H1 (cell line): ENCODE measurements around the gene SLC1A4. TPM values are rescaled to one million over a fixed set of nuclear protein-coding genes. Genes with fewer than 3 reads are reported as not detected.

Source experiments
- CTCF ChIA-PET: fragments of 300-600 bp; sonication (Branson Sonifier 250); formaldehyde crosslinking; loops from one replicate; lab custom pipeline; 2021; ENCODE audit not compliant: partially characterized antibody; lab: Charles Lee
- POLR2A ChIA-PET: fragments of 300-600 bp; sonication (Branson Sonifier 250); formaldehyde crosslinking; loops from one replicate; lab custom pipeline; 2021; ENCODE audit warnings: inconsistent platforms; ENCODE audit not compliant: partially characterized antibody; lab: Charles Lee
- DNase-seq, 2 experiments: peaks; one replicate each; pipeline versions ENCODE4 v3.0.0 to v3.0.0-alpha.2; 2010 to 2022; ENCODE audit warnings: low spot score in 2 of 2, low read depth in 1 of 2, mixed read lengths in 1 of 2
- FAIRE-seq: peaks from 2 replicates; lab custom pipeline; 2011; peaks lifted over from hg19 to GRCh38; lab: Jason Lieb, UNC
- H2AFZ ChIP-seq: 2 replicates; pipeline ENCODE4 v1.8.1; 2012; ENCODE audit warnings: low read length, inconsistent platforms
- H2AK5ac ChIP-seq: 2 replicates; pipeline ENCODE4 v1.6.1; 2013; ENCODE audit warnings: low read depth, low read length
- H2BK120ac ChIP-seq: replicated peaks from 2 replicates; pipeline ENCODE3; 2013; ENCODE audit warnings: low read depth, low read length, inconsistent platforms
- H2BK12ac ChIP-seq: 2 replicates; pipeline ENCODE4 v1.6.1; 2013; ENCODE audit warnings: low read depth, low read length
- H2BK15ac ChIP-seq: 2 replicates; pipeline ENCODE4 v1.6.1; 2013; ENCODE audit warnings: low read length
- H2BK20ac ChIP-seq: 2 replicates; pipeline ENCODE4 v1.6.1; 2013; ENCODE audit warnings: low read length
- H2BK5ac ChIP-seq: 2 replicates; pipeline ENCODE4 v1.6.1; 2013; ENCODE audit warnings: low read depth, low read length
- H3K14ac ChIP-seq: 2 replicates; pipeline ENCODE4 v1.6.1; 2013; ENCODE audit warnings: inconsistent platforms; ENCODE audit not compliant: insufficient read length
- H3K18ac ChIP-seq: 2 replicates; pipeline ENCODE4 v1.6.1; 2013; ENCODE audit warnings: low read length; ENCODE audit errors: extremely low read depth
- H3K23ac ChIP-seq: 2 replicates; pipeline ENCODE4 v1.6.1; 2013; ENCODE audit warnings: inconsistent platforms; ENCODE audit not compliant: insufficient read length
- H3K23me2 ChIP-seq: 2 replicates; pipeline ENCODE4 v1.6.1; 2013; ENCODE audit warnings: low read depth, low read length
- H3K27ac ChIP-seq: 2 replicates; pipeline ENCODE4 v1.6.1; 2011; ENCODE audit warnings: low read depth, low read length, inconsistent platforms
- H3K27me3 ChIP-seq, 4 experiments: replicated peaks in 1 of 4; 1 replicate in 1 of 4; 2 replicates in 3 of 4; pipeline versions ENCODE4 v1.6.1 to v1.8.1; 2011 to 2013; ENCODE audit warnings: low read length in 3 of 4, mild to moderate bottlenecking in 3 of 4, inconsistent platforms in 2 of 4, mixed read lengths in 2 of 4, moderate library complexity in 1 of 4; ENCODE audit not compliant: control insufficient read depth in 3 of 4, insufficient read depth in 3 of 4; ENCODE audit errors: extremely low read depth in 1 of 4
- H3K36me3 ChIP-seq, 4 experiments: 2 replicates each; pipeline versions ENCODE4 v1.6.1 to v1.8.1; 2011 to 2013; ENCODE audit warnings: mild to moderate bottlenecking in 4 of 4, low read length in 3 of 4, moderate library complexity in 2 of 4, control low read depth in 1 of 4, inconsistent platforms in 1 of 4; ENCODE audit not compliant: insufficient read depth in 4 of 4, control insufficient read depth in 2 of 4
- H3K4ac ChIP-seq: replicated peaks from 2 replicates; pipeline ENCODE3; 2013; ENCODE audit warnings: low read length, low read depth, mixed read lengths, inconsistent platforms; ENCODE audit not compliant: insufficient read length
- H3K4me1 ChIP-seq, 4 experiments: replicated peaks in 1 of 4; 1 replicate in 1 of 4; 2 replicates in 3 of 4; pipeline versions ENCODE4 v1.6.1 to v1.8.1; 2011 to 2013; ENCODE audit warnings: low read length in 3 of 4, inconsistent platforms in 2 of 4, mixed read lengths in 1 of 4; ENCODE audit not compliant: insufficient read depth in 4 of 4, control insufficient read depth in 3 of 4
- H3K4me2 ChIP-seq, 2 experiments: 2 replicates each; pipeline versions ENCODE4 v1.6.1 to v1.8.1; 2011 to 2013; ENCODE audit warnings: low read depth in 2 of 2, low read length in 2 of 2, control low read depth in 1 of 2, inconsistent platforms in 1 of 2, mild to moderate bottlenecking in 1 of 2; ENCODE audit not compliant: insufficient read depth in 1 of 2
- H3K4me3 ChIP-seq, 4 experiments: fragments of 200-600, 300-600 bp in 1 of 4; sonication (generic), shearing (Covaris generic), sonication (Bioruptor Twin) in 1 of 4; 2 replicates each; pipeline versions ENCODE4 v1.5.1 to v1.8.1; 2011 to 2016; ENCODE audit warnings: low read length in 4 of 4, low read depth in 3 of 4, control low read depth in 2 of 4, inconsistent platforms in 2 of 4, mild to moderate bottlenecking in 2 of 4, mixed read lengths in 1 of 4, moderate library complexity in 1 of 4; ENCODE audit not compliant: insufficient read depth in 2 of 4; ENCODE audit errors: extremely low read depth in 1 of 4
- H3K56ac ChIP-seq: replicated peaks from 2 replicates; pipeline ENCODE3; 2013; ENCODE audit warnings: low read depth, mild to moderate bottlenecking, mixed read lengths, low read length, inconsistent platforms; ENCODE audit not compliant: insufficient read length
- H3K79me1 ChIP-seq: 2 replicates; pipeline ENCODE4 v1.6.1; 2013; ENCODE audit warnings: low read depth, low read length, control low read depth
- H3K79me2 ChIP-seq, 2 experiments: 2 replicates each; pipeline versions ENCODE4 v1.6.1 to v1.8.1; 2012 to 2013; ENCODE audit warnings: low read length in 2 of 2, mild to moderate bottlenecking in 2 of 2, inconsistent platforms in 1 of 2; ENCODE audit not compliant: insufficient read depth in 2 of 2, control insufficient read depth in 1 of 2
- H3K9ac ChIP-seq, 4 experiments: replicated peaks in 1 of 4; 1 replicate in 1 of 4; 2 replicates in 3 of 4; pipeline versions ENCODE4 v1.6.1 to v1.8.1; 2011 to 2013; ENCODE audit warnings: low read depth in 3 of 4, low read length in 3 of 4, control low read depth in 2 of 4, mild to moderate bottlenecking in 2 of 4, moderate library complexity in 2 of 4, inconsistent platforms in 1 of 4; ENCODE audit errors: extremely low read depth in 1 of 4
- H3K9me3 ChIP-seq, 2 experiments: 2 replicates each; pipeline versions ENCODE4 v1.6.1 to v1.8.1; 2012 to 2013; ENCODE audit warnings: mild to moderate bottlenecking in 2 of 2, moderate library complexity in 2 of 2, control low read depth in 1 of 2, inconsistent platforms in 1 of 2, low read depth in 1 of 2, low read length in 1 of 2, mixed read lengths in 1 of 2; ENCODE audit not compliant: insufficient read depth in 2 of 2
- H4K20me1 ChIP-seq, 2 experiments: replicated peaks in 1 of 2; 2 replicates each; pipeline versions ENCODE3 to v1.8.1; 2011 to 2013; ENCODE audit warnings: inconsistent platforms in 2 of 2, low read length in 2 of 2, mild to moderate bottlenecking in 1 of 2; ENCODE audit not compliant: insufficient read depth in 2 of 2, control insufficient read depth in 1 of 2
- H4K5ac ChIP-seq: 2 replicates; pipeline ENCODE4 v1.6.1; 2013; ENCODE audit warnings: low read length, low read depth, mixed read lengths, inconsistent platforms; ENCODE audit not compliant: insufficient read length
- H4K8ac ChIP-seq: 2 replicates; pipeline ENCODE4 v1.8.0; 2013; ENCODE audit warnings: mild to moderate bottlenecking, moderate library complexity, low read length, inconsistent platforms; ENCODE audit not compliant: insufficient read depth; ENCODE audit errors: extremely low read depth
- H4K91ac ChIP-seq: replicated peaks from 2 replicates; pipeline ENCODE3; 2013; ENCODE audit warnings: low read length, mixed read lengths, inconsistent platforms; ENCODE audit not compliant: insufficient read length
- CREB1 ChIP-seq: IDR thresholded peaks from 2 replicates; pipeline ENCODE4 v1.6.1; 2012; ENCODE audit warnings: inconsistent platforms
- EP300 ChIP-seq, 2 experiments: IDR thresholded peaks; 1 replicate in 1 of 2; 2 replicates in 1 of 2; pipeline ENCODE4 v1.6.1; 2011 to 2012; ENCODE audit warnings: low read depth in 2 of 2, low read length in 2 of 2, mild to moderate bottlenecking in 2 of 2, borderline replicate concordance in 1 of 2, inconsistent platforms in 1 of 2, moderate library complexity in 1 of 2
- SIRT6 ChIP-seq: IDR thresholded peaks from one replicate; pipeline ENCODE4 v1.7.1; 2012; ENCODE audit warnings: low read length, inconsistent platforms
- SIX5 ChIP-seq: IDR thresholded peaks from 2 replicates; pipeline ENCODE4 v1.6.1; 2011; ENCODE audit warnings: mild to moderate bottlenecking, low read depth, low read length
- WGBS, 2 experiments: shearing (Covaris generic) in 1 of 2; methylation state at CpG; one replicate each; pipeline versions ENCODE4 v1.1.6 to v1.1.7; 2013 to 2015; ENCODE audit warnings: low lambda C conversion rate in 2 of 2, mixed read lengths in 2 of 2, inconsistent platforms in 1 of 2, low coverage in 1 of 2, missing lambda C conversion rate in 1 of 2; ENCODE audit not compliant: insufficient replicate concordance in 2 of 2, insufficient coverage in 1 of 2, insufficient read length in 1 of 2; ENCODE audit errors: extremely low coverage in 1 of 2, missing lambda C conversion rate in 1 of 2; 5-methylcytosine and 5-hydroxymethylcytosine counted together
- polyA plus RNA-seq, 7 experiments: library from polyadenylated mRNA; depleted of rRNA in 3 of 7; stranded (reverse) in 5 of 7; unstranded in 2 of 7; fragments of >200 nt in 5 of 7; fragments of 200-250 nt in 2 of 7; gene quantifications; 1 replicate in 5 of 7; 2 replicates in 1 of 7; 4 replicates in 1 of 7; pipeline versions ENCODE4 v1.2.1 to v1.2.3, GENCODE V29; 2011 to 2013; ENCODE audit warnings: missing spikeins in 2 of 7, mixed read lengths in 2 of 7
- total RNA-seq: library from RNA; stranded (reverse); fragmentation: NEBNext Ultra II Directional; extraction: Animal tissue kit (Norgen Biotek cat#: 25700); gene quantifications from 2 replicates; pipeline ENCODE4 v1.2.1, GENCODE V29; 2021

Gene SLC1A4
- total and polyA plus RNA-seq, 2 of the 8 experiments (the other 6 are each of a cell fraction or from before 2014, with no cell fraction given), result 0.44 to 0.86 TPM

DNA sequence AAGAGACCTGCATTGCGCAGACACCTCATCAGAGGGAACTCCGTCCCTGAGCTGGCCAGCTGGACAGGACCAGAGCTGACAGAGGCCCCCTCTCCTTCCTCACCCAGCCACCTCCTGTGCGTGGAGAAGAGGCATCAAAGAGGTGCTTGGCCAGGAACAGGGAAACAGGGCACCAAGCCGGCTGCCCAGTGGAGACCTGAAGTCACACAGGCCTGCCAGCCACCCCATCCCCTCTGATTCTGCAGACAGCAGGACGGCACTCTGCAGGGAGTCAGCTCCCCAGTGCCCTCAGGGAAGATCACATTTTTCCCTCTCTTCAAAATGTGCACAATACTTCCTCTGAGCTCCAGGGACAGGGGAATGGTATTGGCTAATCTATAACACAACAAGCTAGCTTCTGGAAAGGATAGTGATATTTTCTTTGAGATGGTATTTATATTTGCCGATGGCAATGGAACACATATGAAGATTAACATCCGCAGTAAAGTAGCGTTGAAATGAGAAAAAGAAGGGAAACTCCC lies 30.5 kb downstream of the SLC1A4 start:
- peaks cover 2% of the 10 kb centered on the region; the same call in 1 of the 2 replicates for H3K79me1 ChIP-seq
- H3K27me3 ChIP-seq, result no peaks in the 10 kb centered on the region
- H2BK12ac ChIP-seq, result no peak overlapping the region
- H3K23me2 ChIP-seq, result no peaks in the 10 kb centered on the region
- no peaks in the 10 kb centered on the region for H3K36me3 ChIP-seq
- no peak overlapping the region for H4K5ac ChIP-seq
- H4K20me1 ChIP-seq, result peaks cover 2 to 3% of the 10 kb centered on the region in 2 experiments
- no peak overlapping the region for H4K91ac ChIP-seq
- H3K9me3 ChIP-seq, result no peaks in the 10 kb centered on the region
- no peak overlapping the region for H2AFZ ChIP-seq
- no peaks in the 10 kb centered on the region for H3K79me2 ChIP-seq
- WGBS, 2 experiments, result 93% methylated on average over 8 of the region's 8 CpGs; no CpG with 5 or more reads in 1 of the 2 experiments
- H2BK15ac ChIP-seq, result no peak overlapping the region
- POLR2A ChIA-PET, result interaction anchor here (0.8 to 1.5 kb wide), 2 partner anchors 37 to 102 kb away, joined by 3 read pairs; partner anchors contain the start of gene CEP68
- H4K8ac ChIP-seq, result no peak overlapping the region
- H2BK5ac ChIP-seq, result no peak overlapping the region
- FAIRE-seq (no peak), DNase-seq (no peak)
- no peak overlapping the region for H3K4me3 ChIP-seq
- no peak overlapping the region for H2BK20ac ChIP-seq
- H3K56ac ChIP-seq, result no peak overlapping the region
- H2AK5ac ChIP-seq, result no peak overlapping the region
- H3K14ac ChIP-seq, result no peak overlapping the region
- no peak overlapping the region for H3K18ac ChIP-seq
- no peak overlapping the region for H2BK120ac ChIP-seq
- H3K27ac ChIP-seq, result no peak overlapping the region
- TF ChIP-seq EP300 (IDR thresholded peaks at IDR 0.05; ENCODE audit: borderline replicate concordance in 1 of 2, low read depth in 2 of 2, low read length in 2 of 2) (no peak), CREB1 (no peak), SIRT6 (no peak), SIX5 (no peak)
- no peak overlapping the region for H3K9ac ChIP-seq
- peaks cover 0 to 3% (median 0%) of the 10 kb centered on the region in 4 experiments; a peak in 1 of 7 replicates for H3K4me1 ChIP-seq
- CTCF ChIA-PET, result interaction anchor here (0.6 to 2.9 kb wide), 5 partner anchors 10 to 102 kb away, joined by 3 to 7 read pairs (median 4); no protein-coding TSS in a partner anchor
- H3K4ac ChIP-seq, result no peak overlapping the region
- no peak overlapping the region for H3K23ac ChIP-seq
- H3K4me2 ChIP-seq, result no peak overlapping the region
